Activated CD8-positive, alpha-beta T cell treated with anti-CD3 and anti-CD28 coated beads, Interleukin-2, amount 10 ng/mL, durations not matched to agents 7 days and 5 days (primary cell): Measurements from ENCODE around the gene SOX8. TPM values are rescaled to one million over a fixed set of nuclear protein-coding genes. Genes with fewer than 3 reads are reported as not detected.

Experiments
- ATAC-seq: fragments of 150-1000 bp; cut with Tn5 transposase; one replicate; pipeline ENCODE4 v1.10.0; 2021; ENCODE audit warnings: moderate library complexity
- CTCF ChIA-PET: fragments of 350-600 bp; sonication (Branson Sonifier 250); formaldehyde crosslinking; loops from one replicate; lab custom pipeline; 2021; ENCODE audit warnings: antibody characterized with exemption; lab: Charles Lee
- POLR2A ChIA-PET: fragments of 350-600 bp; sonication (Branson Sonifier 250); formaldehyde crosslinking; loops from one replicate; lab custom pipeline; 2021; ENCODE audit warnings: antibody characterized with exemption; lab: Charles Lee
- DNase-seq: peaks from one replicate; pipeline ENCODE4 v3.0.0-alpha.2; 2020
- H3K27ac Mint-ChIP-seq: one replicate; pipeline ENCODE4 v1.8.0; 2021; ENCODE audit warnings: mild to moderate bottlenecking, mixed read lengths
- H3K27me3 Mint-ChIP-seq: one replicate; pipeline ENCODE4 v1.8.0; 2021; ENCODE audit warnings: low read depth, mixed read lengths
- H3K36me3 Mint-ChIP-seq: one replicate; pipeline ENCODE4 v1.8.0; 2021; ENCODE audit warnings: low read depth, mixed read lengths
- H3K4me1 Mint-ChIP-seq: one replicate; pipeline ENCODE4 v1.8.0; 2021; ENCODE audit warnings: low read depth, mixed read lengths
- H3K4me3 Mint-ChIP-seq: one replicate; pipeline ENCODE4 v1.8.0; 2021; ENCODE audit warnings: mild to moderate bottlenecking, mixed read lengths
- H3K9me3 Mint-ChIP-seq: one replicate; pipeline ENCODE4 v1.8.0; 2022; ENCODE audit warnings: mixed read lengths; ENCODE audit not compliant: insufficient read depth
- total RNA-seq, 2 experiments: library from RNA; stranded (reverse); gene quantifications; one replicate each; pipeline ENCODE4 v1.2.3, GENCODE V29; 2021

SOX8 gene
- total RNA-seq, 2 experiments from 2014 or later = not detected

GRCh38 chr16:1026784-1027500, 45.4 kb downstream of the SOX8 start:
- no peak overlapping the region for H3K27ac Mint-ChIP-seq
- H3K4me3 Mint-ChIP-seq = no peak overlapping the region
- CTCF ChIA-PET = no interaction called here
- H3K4me1 Mint-ChIP-seq = no peaks in the 10 kb centered on the region
- POLR2A ChIA-PET = no interaction called here
- no peaks in the 10 kb centered on the region for H3K36me3 Mint-ChIP-seq
- ATAC-seq = no peak
- no peaks in the 10 kb centered on the region for H3K9me3 Mint-ChIP-seq
- no peak for DNase-seq
- no peaks in the 10 kb centered on the region for H3K27me3 Mint-ChIP-seq

GRCh38 chr16:1027501-1027815, 45.9 kb downstream of the SOX8 start:
- no peaks in the 10 kb centered on the region for H3K36me3 Mint-ChIP-seq
- H3K4me1 Mint-ChIP-seq = no peaks in the 10 kb centered on the region
- CTCF ChIA-PET = no interaction called here
- no peak for ATAC-seq
- DNase-seq = no peak
- POLR2A ChIA-PET = no interaction called here
- H3K9me3 Mint-ChIP-seq = no peaks in the 10 kb centered on the region
- H3K27me3 Mint-ChIP-seq = no peaks in the 10 kb centered on the region
- H3K27ac Mint-ChIP-seq = no peak overlapping the region
- no peak overlapping the region for H3K4me3 Mint-ChIP-seq

- no peaks in the 10 kb centered on the region for H3K9me3 Mint-ChIP-seq
- no peak overlapping the region for H3K27ac Mint-ChIP-seq
- H3K4me3 Mint-ChIP-seq = no peak overlapping the region
- ATAC-seq (no peak), DNase-seq (no peak)
- no peaks in the 10 kb centered on the region for H3K27me3 Mint-ChIP-seq
- ChIA-PET POLR2A (no interaction called here), CTCF (no interaction called here)
- H3K36me3 Mint-ChIP-seq = no peaks in the 10 kb centered on the region
- H3K4me1 Mint-ChIP-seq = no peaks in the 10 kb centered on the region
Measured at GRCh38 chr16:1028056-1028455, 46.5 kb downstream of the SOX8 start.

- DNase-seq (no peak), ATAC-seq (no peak)
- no peaks in the 10 kb centered on the region for H3K27me3 Mint-ChIP-seq
- no peaks in the 10 kb centered on the region for H3K36me3 Mint-ChIP-seq
- H3K4me1 Mint-ChIP-seq = no peaks in the 10 kb centered on the region
- H3K27ac Mint-ChIP-seq = no peak overlapping the region
- H3K9me3 Mint-ChIP-seq = no peaks in the 10 kb centered on the region
- no peak overlapping the region for H3K4me3 Mint-ChIP-seq
- POLR2A ChIA-PET = no interaction called here
- CTCF ChIA-PET = no interaction called here
Measured at GRCh38 chr16:1028524-1029258, 47.1 kb downstream of the SOX8 start.

- DNase-seq (no peak), ATAC-seq (no peak)
- no peaks in the 10 kb centered on the region for H3K27me3 Mint-ChIP-seq
- POLR2A ChIA-PET = no interaction called here
- H3K36me3 Mint-ChIP-seq = no peaks in the 10 kb centered on the region
- CTCF ChIA-PET = no interaction called here
- H3K27ac Mint-ChIP-seq = no peak overlapping the region
- no peak overlapping the region for H3K4me3 Mint-ChIP-seq
- no peaks in the 10 kb centered on the region for H3K9me3 Mint-ChIP-seq
- H3K4me1 Mint-ChIP-seq = no peaks in the 10 kb centered on the region
Measured at GRCh38 chr16:1029259-1029545, 47.6 kb downstream of the SOX8 start.

GRCh38 chr16:1030473-1030901, 48.9 kb downstream of the SOX8 start:
- ChIA-PET POLR2A (no interaction called here), CTCF (no interaction called here)
- Mint-ChIP-seq H3K4me1 (no peaks in the 10 kb centered on the region), H3K36me3 (no peaks in the 10 kb centered on the region), H3K27me3 (no peaks in the 10 kb centered on the region), H3K4me3 (no peak overlapping the region), H3K9me3 (no peaks in the 10 kb centered on the region), H3K27ac (no peak overlapping the region)
- ATAC-seq (no peak), DNase-seq (no peak)

- ChIA-PET POLR2A (no interaction called here), CTCF (no interaction called here)
- no peaks in the 10 kb centered on the region for H3K36me3 Mint-ChIP-seq
- H3K4me3 Mint-ChIP-seq = no peak overlapping the region
- ATAC-seq = no peak
- no peaks in the 10 kb centered on the region for H3K27me3 Mint-ChIP-seq
- H3K27ac Mint-ChIP-seq = no peak overlapping the region
- H3K9me3 Mint-ChIP-seq = no peaks in the 10 kb centered on the region
- no peaks in the 10 kb centered on the region for H3K4me1 Mint-ChIP-seq
- no peak for DNase-seq
Measured at GRCh38 chr16:1031666-1032065, 50.1 kb downstream of the SOX8 start.

- no peaks in the 10 kb centered on the region for H3K9me3 Mint-ChIP-seq
- no peaks in the 10 kb centered on the region for H3K36me3 Mint-ChIP-seq
- H3K27ac Mint-ChIP-seq = no peak overlapping the region
- DNase-seq = no peak
- POLR2A ChIA-PET = no interaction called here
- CTCF ChIA-PET = no interaction called here
- no peak for ATAC-seq
- H3K27me3 Mint-ChIP-seq = no peaks in the 10 kb centered on the region
- no peak overlapping the region for H3K4me3 Mint-ChIP-seq
- H3K4me1 Mint-ChIP-seq = no peaks in the 10 kb centered on the region
Measured at GRCh38 chr16:1032607-1033006, 51.0 kb downstream of the SOX8 start.

- H3K9me3 Mint-ChIP-seq = no peaks in the 10 kb centered on the region
- H3K27me3 Mint-ChIP-seq = no peaks in the 10 kb centered on the region
- H3K27ac Mint-ChIP-seq = no peak overlapping the region
- CTCF ChIA-PET = no interaction called here
- POLR2A ChIA-PET = no interaction called here
- no peaks in the 10 kb centered on the region for H3K4me1 Mint-ChIP-seq
- ATAC-seq = no peak
- H3K4me3 Mint-ChIP-seq = no peak overlapping the region
- H3K36me3 Mint-ChIP-seq = no peaks in the 10 kb centered on the region
- DNase-seq = no peak
Measured at GRCh38 chr16:1033128-1033679, 51.6 kb downstream of the SOX8 start.

- ATAC-seq (no peak), DNase-seq (no peak)
- no peak overlapping the region for H3K27ac Mint-ChIP-seq
- ChIA-PET POLR2A (no interaction called here), CTCF (no interaction called here)
- no peak overlapping the region for H3K4me3 Mint-ChIP-seq
- no peaks in the 10 kb centered on the region for H3K4me1 Mint-ChIP-seq
- no peaks in the 10 kb centered on the region for H3K27me3 Mint-ChIP-seq
- no peaks in the 10 kb centered on the region for H3K9me3 Mint-ChIP-seq
- no peaks in the 10 kb centered on the region for H3K36me3 Mint-ChIP-seq
Measured at GRCh38 chr16:1034230-1035065, 52.9 kb downstream of the SOX8 start.

- DNase-seq = no peak
- Mint-ChIP-seq H3K4me3 (no peak overlapping the region), H3K27ac (no peak overlapping the region), H3K36me3 (no peaks in the 10 kb centered on the region), H3K9me3 (no peaks in the 10 kb centered on the region), H3K4me1 (no peaks in the 10 kb centered on the region), H3K27me3 (no peaks in the 10 kb centered on the region)
- no peak for ATAC-seq
- CTCF ChIA-PET = no interaction called here
- POLR2A ChIA-PET = no interaction called here
Measured at GRCh38 chr16:1035066-1035415, 53.5 kb downstream of the SOX8 start.

GRCh38 chr16:1036166-1036565, 54.6 kb downstream of the SOX8 start:
- POLR2A ChIA-PET = no interaction called here
- Mint-ChIP-seq H3K27me3 (no peaks in the 10 kb centered on the region), H3K36me3 (no peaks in the 10 kb centered on the region), H3K4me3 (no peak overlapping the region), H3K27ac (no peak overlapping the region), H3K4me1 (no peaks in the 10 kb centered on the region), H3K9me3 (no peaks in the 10 kb centered on the region)
- DNase-seq (no peak), ATAC-seq (no peak)
- CTCF ChIA-PET = interaction anchor here (1.4 kb wide), 1 partner anchor 21 kb away, joined by 3 read pairs; no protein-coding TSS in a partner anchor
